ENCODE results near the gene CFI. TPM values are rescaled to one million over a fixed set of nuclear protein-coding genes. Genes with fewer than 3 reads are reported as not detected.

Gene CFI
- total and polyA plus RNA-seq, 9 of the 15 experiments (the other 6 are each of a cell fraction or from before 2014, with no cell fraction given): 0.30 to 8.4 (median 0.95) TPM

- Histone ChIP-seq H3K27me3 (ENCODE audit: control insufficient read depth in 2 of 2, insufficient read depth in 2 of 2, low read length in 2 of 2) (no peaks in the 10 kb centered on the region), H2AFZ (ENCODE audit: low read depth, low read length) (no peak overlapping the region), H3K4me3 (no peak overlapping the region), H4K20me1 (replicated peaks; ENCODE audit: control insufficient read depth, insufficient read depth, low read length) (0 out of 2 replicates have a peak, but pooled peaks cover 2% of the 10 kb centered on the region), H3K27ac (ENCODE audit: extremely low read depth, low read depth, low read length) (peak overlapping the region; percentile 19; the same call in 1 of the 3 replicates), H3K4me2 (ENCODE audit: insufficient read depth, low read length) (no peak overlapping the region), H3K36me3 (ENCODE audit: control insufficient read depth, insufficient read depth, low read length) (peaks cover 84% of the 10 kb centered on the region), H3K9me1 (ENCODE audit: control insufficient read depth, insufficient read depth, low read length) (no peaks in the 10 kb centered on the region), H3K79me2 (ENCODE audit: control insufficient read depth, insufficient read depth, low read length) (peaks cover 56% of the 10 kb centered on the region), H3K9me3 (replicated peaks; ENCODE audit: control insufficient read depth, insufficient read depth, low read depth, low read length) (no peaks in the 10 kb centered on the region; the same call in 1 of the 2 replicates), H3K4me1 (replicated peaks in 1 of 2; ENCODE audit: control insufficient read depth in 2 of 2, insufficient read depth in 2 of 2, low read length in 2 of 2) (peaks cover 0 to 10% of the 10 kb centered on the region in 2 experiments; a peak in 2 of 5 replicates), H3K9ac (ENCODE audit: insufficient read depth in 1 of 2, low read depth in 2 of 2, low read length in 2 of 2) (no peak overlapping the region)
- intact Hi-C loops (cut with micrococcal nuclease) (no loop called here), in situ Hi-C loops (cut with MboI) (no loop called here)
- ATAC-seq (no peak), DNase-seq (ENCODE audit: extremely low read depth in 1 of 4, low spot score in 3 of 4) (no peak), FAIRE-seq (no peak)
- TF ChIP-seq ZNF592 (IDR thresholded peaks at IDR 0.05) (no peak), E2F4 (CRISPR knock-in tag; IDR thresholded peaks at IDR 0.05; ENCODE audit: low read depth) (no peak), ZNF274 (IDR thresholded peaks at IDR 0.05; ENCODE audit: borderline replicate concordance, low read depth, low read length) (no peak), CREBBP (IDR thresholded peaks at IDR 0.05; ENCODE audit: low read depth, low read length) (no peak)
- ChIA-PET POLR2A (no interaction called here), CTCF (ENCODE audit: low intra/inter-chr PET ratio) (no interaction called here)
- 100% methylated on average over 1 of the region's 1 CpG for WGBS (ENCODE audit: insufficient coverage, low coverage, missing lambda C conversion rate)
- no TSS peak for BruUV-seq (replicated peaks)
Measured at GRCh38 chr4:109718759-109719158, 83.0 kb downstream of the CFI start.

Measured in K562 (cell line).